ENCODE results near the gene EIF6.
"Not testable (repeated sequence)": the region's sequence is repeated elsewhere in the genome, so short reads cannot be mapped to it uniquely, and the experiment has no call there.

EIF6 gene

DNA sequence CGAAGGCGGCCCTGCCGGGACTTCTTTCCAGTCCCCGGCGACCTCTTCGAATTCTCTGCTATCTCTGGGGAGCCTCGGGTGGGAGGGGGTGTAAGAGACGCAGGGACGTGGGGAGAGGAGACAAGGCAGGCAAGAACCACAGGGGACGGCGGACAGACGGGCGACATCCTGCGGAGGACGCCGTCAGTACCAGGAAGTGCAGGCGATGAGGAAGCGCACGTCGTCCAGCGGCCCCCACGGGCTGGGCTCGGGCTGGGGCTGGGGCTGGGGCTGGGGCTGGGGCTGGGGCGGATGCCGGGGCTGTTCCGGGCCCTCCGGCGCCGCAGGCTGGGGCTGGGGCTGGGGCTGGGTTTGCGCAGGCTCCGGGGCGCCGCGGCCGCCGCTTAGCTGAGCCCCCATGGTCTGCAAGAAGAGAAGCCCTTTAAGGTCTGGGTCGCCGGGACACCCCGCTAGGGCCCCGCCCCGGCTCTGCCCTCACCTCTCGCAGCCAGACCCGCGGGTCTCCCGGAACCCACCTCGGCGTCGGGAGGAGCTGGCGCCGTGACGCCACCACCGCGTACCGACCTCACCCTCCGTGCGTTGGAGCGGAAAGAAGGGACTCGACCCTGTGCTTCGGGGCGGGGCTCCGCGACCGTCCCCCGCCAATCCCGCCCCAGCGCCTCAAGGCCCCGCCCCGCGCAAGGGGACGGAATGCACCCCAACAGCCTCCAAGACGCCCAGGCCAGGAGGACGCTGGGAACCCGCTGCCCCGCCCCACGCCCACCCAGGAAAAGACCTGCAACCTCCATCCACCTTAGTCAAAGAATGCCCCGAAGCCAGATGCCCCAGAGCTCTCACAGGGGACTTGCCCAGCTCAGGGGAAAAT, 6.8 kb downstream of the EIF6 start, which contains the start of gene MMP24OS:
Gene MMP24OS, minus strand, starts transcription at position 592 of the 865 bp plus-strand sequence. Its CDS starts 193 bp downstream, at position 399.
- peak; percentile 92 for DNase-seq

DNA sequence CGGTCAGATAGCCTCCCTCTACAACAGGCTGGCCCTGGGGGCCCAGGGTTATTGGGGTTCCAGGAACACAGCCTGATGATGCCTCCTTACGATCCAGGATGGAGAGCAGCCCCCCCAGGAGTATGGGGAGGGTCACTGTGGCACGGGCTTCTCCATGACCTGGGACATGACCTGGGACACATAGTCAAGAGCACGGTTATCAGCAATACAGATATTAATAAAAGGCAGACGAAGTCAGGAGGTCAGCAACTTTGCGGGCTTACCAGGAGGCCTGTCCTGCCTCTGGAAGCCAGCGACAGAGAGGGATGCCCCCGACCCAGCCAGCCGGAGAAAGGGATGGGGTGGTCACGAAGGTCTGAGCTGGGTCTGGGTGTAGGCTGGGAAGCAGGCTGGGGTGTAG, 7.4 kb downstream of the EIF6 start:
- no peak for DNase-seq

DNA sequence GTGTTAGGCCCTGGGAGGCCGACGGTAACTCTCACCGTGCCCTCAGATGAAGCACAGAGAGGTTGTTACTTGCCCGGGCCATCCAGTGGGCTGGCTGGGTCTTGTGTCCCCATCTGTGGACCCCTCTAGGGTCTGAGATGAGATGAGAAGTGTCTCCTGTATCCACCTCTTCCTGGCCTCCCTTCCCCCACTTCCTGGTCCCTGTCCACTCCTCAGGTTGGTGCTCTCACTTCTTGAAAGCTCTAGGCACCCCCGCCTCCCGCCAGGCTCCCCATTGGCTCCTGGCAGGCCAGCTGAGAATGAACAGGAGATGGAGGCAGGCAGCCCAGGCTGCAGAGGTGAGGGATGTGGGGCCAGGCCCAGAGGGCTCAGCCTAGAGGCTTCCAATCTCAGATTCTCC, 8.2 kb downstream of the EIF6 start:
- no peak for DNase-seq

DNA sequence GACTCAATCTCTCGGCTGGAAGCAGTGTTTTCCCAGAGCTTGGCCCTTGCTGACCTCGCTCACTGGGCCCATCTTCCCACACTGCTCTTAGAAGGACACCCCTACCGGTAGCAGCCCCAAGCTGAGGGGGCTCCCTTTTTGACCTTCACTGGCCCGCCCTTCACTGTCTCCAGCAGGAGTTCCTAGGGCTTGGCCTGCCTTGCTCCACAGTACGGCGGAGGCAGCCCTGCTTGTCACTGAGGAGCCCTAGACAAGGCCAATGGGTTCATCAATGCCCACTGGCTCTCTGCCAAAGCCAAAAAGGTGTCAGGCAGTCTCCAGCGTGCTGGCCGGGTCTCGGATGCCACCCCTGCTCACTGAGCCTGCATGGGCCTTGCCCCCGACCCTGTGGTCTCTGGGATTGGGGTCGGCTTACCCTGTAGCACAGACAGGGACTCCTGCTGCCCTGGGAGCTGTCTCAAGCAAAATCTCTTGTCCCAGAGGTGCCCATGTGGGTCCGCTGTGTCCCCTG, 8.8 kb downstream of the EIF6 start:
- no peak for DNase-seq

DNA sequence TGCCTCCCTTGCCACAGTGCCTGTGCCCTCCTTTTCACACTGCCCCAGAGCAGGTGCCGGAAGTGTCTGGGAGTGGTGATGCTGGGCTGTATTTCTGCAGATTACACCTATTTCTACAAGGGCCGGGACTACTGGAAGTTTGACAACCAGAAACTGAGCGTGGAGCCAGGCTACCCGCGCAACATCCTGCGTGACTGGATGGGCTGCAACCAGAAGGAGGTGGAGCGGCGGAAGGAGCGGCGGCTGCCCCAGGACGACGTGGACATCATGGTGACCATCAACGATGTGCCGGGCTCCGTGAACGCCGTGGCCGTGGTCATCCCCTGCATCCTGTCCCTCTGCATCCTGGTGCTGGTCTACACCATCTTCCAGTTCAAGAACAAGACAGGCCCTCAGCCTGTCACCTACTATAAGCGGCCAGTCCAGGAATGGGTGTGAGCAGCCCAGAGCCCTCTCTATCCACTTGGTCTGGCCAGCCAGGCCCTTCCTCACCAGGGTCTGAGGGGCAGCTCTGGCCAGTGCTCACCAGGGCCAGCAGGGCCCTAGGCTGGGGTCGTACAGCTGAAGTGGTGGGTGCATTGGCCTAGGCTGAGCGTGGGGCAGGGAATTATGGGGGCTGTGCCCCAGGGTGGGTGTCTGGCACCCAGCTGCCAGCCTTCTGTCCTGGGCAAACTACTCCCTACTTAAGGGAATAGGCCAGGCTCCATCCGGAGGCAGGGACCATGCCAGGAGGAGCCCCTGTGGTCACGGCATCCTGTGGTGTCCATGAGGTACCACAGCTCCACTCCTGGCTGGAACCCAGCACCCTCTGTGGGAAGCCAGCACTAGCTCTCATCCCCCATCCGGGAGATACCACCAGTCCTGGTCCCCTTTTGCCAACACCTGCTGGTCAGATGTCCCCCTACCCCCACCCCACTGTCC, 10.1 kb downstream of the EIF6 start:
- no peak for DNase-seq

DNA sequence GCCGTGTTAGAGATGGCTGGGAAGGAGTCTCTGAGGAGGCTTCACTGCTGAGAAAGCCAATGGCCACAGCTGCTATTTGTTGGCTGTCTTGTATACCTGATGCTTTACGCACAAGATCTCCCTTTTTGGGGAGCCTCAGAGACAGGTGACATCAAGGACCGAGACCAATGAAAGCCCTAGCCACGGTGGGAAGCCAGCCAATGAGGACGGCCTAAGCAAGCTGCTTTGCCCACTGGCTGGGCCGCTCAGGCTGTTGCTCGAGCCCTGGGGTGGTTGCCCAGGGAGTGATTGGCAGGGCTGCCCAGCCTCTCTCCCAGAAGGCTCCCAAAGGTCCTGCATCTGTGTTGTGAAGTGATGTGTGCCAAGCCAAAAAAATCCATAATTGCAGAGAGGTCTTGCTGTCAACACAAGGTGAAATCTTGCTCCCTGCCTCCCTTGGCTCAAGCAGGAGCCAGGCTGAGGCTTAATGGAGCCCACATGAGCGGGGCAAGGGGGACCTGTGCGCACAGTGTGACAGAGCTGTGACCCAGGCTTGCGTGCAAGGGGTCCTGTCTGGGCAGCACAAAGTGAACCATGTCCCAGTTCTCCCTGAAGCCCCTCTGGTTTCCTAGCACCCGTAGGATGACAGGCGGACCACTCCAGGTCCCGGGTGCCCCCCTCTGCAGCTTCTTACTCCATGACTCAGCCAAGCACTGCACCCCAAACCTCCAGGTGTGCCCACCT, 11.0 kb downstream of the EIF6 start:
- DNase-seq, result no peak

DNA sequence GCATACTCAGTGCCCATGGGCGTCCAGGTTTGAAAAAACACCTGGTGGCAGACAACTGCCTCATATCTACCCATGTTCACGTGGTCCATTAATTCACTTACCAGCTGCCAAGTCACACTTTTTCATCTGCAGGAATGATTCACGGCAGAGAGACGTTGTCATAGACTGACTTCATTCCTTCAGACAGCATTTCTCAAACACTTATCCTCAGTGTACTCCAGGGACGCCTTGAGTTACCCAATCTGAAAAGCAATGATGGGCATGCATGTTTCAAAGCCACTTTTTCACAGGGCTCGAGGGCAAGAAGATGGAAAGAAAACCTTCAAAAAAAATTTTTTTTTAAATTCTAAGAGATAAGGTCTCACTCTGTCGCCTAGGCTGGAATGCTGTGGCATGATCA, 12.7 kb downstream of the EIF6 start:
- DNase-seq, result no peak

DNA sequence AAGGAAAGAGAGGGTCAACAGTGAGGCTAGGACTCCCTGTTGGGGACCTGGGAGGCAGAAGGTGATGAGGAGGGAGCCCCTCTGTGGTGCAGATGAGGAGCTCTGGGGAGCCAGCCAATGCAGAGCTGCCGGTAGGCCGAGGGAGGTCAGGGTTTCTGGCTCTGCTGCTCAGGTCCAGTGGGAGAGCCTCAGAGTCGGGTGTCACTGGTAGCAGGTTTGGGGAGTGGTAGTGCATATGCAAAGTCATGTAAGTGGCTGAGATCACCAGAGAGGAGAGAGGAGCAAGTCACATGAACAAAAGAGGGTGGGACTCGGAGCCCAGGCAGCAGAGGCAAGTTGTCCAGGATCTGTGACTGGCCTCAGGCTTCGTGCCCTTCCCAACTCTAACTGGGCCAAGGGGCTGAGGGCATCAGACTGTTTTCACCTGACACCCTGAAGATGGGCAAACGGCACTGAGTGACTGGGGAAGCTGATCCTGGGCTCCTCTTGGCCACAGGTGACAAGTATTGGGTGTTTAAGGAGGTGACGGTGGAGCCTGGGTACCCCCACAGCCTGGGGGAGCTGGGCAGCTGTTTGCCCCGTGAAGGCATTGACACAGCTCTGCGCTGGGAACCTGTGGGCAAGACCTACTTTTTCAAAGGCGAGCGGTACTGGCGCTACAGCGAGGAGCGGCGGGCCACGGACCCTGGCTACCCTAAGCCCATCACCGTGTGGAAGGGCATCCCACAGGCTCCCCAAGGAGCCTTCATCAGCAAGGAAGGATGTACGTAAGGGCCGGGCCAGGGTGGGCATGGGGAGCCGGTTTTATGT, 13.3 kb downstream of the EIF6 start:
- no peak for DNase-seq

DNA sequence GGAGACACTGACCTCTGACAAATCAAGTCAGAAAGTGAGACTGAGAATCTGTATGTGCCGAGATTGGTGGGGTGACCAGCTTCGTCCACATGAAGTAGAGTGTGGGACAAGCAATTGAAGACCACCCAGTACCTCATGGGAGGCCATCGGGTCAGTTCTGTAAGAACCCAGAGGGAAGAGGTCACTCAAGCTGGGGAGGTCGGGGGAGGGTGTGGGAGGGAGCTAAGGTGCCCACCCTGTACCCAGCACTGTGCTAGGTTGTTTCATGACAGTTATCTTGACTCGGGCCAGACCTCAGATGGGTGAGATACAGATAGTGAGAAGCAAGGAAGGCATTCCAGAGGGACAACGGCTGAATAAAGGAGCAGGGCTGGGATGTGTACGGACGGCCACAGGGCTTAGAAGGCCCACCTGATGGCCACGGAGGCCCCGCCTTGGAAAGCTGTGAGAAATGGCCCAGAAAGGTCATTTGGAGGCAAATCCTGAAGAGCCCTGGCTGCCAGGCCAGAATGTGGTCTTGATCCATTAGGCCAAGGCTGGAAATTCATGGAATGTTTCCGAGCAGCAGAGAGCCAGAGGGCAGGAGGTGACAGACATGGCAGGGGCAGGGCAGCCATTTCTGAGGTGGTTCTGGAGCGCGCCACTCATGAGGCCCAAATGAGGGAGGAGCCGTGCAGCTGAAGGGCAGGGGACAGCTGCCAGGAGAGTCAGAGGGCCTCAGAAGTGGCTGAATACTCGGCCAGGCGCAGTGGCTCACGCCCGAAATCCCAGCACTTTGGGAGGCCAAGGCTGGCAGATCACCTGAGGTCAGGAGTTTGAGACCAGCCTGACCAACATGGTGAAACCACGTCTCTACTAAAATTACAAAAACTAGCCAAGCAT, 14.3 kb downstream of the EIF6 start:
- no peak for DNase-seq

DNA sequence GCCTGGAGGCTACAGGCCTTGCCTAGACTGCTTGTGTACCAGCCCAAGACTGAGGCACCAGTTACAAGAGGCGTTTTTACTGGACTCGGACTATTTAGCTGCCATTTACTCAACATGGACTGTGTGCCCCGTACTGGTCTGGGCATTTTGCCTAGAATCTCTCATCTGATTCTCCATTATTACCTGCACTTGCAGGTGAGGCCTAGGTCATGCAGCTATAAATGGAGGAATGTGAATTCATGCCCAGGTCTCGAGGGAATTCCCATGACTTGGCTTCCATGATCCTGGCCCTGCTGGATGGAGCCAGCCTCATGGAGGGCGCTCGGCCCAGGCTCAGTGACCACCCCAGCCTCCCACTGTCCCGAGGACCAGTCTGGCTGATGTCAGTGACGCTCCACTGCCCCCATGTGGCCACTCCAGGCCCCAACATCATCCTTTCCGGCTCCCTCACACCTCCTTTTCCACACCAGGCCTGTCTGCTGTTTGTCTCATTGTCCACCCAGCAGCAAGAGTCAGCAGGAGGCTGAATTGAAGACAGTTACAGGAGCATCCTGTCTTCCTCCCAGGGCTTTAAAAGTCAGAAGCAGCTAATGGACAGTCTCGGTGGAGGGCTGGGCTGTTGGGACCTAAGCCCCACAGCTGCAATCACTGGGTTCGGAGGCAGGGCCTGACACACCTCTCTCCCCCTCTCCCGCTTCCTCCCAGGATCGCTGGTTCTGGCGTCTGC, 15.4 kb downstream of the EIF6 start:
- peak; percentile 76 for DNase-seq

DNA sequence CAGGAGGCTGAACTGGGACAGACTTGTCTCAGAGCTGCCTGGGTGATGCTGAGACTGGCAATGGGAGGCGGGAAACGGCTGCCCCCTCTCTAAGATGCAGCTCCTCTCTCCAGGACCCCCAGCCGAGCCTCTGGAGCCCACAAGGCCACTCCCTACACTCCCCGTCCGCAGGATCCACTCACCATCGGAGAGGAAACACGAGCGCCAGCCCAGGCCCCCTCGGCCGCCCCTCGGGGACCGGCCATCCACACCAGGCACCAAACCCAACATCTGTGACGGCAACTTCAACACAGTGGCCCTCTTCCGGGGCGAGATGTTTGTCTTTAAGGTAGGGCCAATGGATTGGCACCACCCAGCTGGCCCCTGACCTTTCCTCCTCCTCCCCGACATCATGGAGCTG, 17.5 kb downstream of the EIF6 start:
- DNase-seq, result no peak

DNA sequence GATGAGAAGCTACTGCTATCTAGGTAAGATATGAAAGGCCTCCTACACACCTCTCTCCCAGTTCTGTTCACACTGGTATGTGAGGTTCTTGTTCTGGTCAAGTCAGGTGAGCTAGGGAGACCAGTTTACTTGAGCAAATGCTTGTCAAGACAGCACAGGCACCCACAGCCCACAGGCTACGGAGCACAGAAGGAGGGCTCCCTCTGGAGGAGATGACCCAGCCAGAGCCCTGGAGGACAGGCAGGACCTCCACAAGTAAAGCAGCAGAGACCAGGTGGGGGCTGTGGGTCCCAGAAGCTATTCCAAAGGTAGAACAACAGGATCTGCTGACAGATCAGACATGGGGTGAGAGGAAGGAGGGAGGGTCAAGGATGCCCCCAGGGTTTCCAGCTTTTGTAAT, 19.8 kb downstream of the EIF6 start:
- DNase-seq, result no peak

DNA sequence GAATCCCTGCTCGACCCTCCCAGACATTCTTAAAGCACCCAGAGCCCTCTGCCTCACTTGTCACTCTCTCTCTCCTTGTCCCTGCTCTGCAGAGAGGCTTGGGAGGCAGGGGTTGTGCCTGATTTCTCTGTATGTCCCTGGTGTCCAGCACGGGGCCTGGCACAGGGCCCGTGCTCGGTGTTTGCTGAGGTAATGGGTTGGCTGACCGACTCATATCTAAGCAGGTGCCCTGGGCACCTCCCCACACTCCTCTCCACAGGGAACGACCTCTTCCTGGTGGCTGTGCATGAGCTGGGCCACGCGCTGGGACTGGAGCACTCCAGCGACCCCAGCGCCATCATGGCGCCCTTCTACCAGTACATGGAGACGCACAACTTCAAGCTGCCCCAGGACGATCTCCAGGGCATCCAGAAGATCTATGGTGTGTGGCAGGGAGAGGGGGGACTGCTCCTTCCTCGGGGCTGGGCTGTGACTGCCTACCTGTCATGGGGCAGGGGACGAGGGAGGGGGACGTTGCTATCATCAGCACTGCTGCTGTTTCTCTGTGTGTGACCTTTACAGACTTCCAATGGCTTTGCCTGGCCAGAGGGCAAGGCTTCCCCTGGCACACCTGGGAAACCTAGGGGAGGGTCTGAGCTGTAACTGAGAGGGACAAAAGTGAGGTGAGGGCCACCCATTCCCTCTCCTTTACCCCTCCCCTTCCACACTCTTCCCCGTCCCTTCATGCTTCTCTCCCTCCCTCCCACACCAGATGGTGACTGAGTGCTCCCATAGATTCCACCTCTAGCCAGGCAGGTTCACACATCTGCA, 20.8 kb downstream of the EIF6 start:
- no peak for DNase-seq

DNA sequence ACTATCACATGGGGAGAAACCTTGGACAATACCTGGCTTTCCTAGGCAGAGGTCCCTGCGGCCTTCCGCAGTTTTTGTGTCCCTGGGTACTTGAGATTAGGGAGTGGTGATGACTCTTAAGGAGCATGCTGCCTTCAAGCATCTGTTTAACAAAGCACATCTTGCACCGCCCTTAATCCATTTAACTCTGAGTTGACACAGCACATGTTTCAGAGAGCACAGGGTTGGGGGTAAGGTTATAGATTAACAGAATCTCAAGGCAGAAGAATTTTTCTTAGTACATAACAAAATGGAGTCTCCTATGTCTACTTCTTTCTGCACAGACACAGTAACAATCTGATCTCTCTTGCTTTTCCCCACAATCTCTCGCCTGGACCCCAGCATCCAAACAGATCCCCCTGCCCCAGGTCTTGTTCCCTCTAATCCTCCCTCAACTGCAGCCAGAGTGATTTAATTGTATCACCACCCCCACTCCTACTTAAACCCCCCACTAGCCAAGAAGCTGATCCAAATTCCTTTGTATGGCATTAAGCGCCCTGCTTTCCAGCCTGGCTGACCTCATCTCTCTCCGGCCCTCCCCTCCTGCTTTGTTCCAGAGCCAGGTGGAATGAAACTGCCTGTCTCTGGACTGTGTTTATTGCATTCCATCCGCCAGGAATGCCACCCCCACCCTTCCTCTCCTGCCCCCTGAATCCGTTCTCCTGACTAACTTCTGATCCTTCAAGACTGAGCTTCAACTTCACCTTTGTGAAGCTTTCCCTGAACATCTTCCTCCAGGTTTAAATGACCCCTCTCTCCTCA, 21.6 kb downstream of the EIF6 start:
- not testable (repeated sequence) for DNase-seq

DNA sequence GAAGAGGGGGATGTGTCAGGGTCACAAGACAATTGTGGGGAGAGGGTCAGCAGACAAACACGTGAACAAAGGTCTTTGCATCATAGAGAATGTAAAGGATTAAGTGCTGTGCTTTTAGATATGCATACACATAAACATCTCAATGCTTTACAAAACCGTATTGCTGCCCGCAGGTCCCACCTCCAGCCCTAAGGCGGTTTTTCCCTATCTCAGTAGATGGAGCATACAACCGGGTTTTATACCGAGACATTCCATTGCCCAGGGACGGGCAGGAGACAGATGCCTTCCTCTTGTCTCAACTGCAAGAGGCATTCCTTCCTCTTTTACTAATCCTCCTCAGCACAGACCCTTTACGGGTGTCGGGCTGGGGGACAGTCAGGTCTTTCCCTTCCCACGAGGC, 22.3 kb downstream of the EIF6 start:
- not testable (repeated sequence) for DNase-seq

DNA sequence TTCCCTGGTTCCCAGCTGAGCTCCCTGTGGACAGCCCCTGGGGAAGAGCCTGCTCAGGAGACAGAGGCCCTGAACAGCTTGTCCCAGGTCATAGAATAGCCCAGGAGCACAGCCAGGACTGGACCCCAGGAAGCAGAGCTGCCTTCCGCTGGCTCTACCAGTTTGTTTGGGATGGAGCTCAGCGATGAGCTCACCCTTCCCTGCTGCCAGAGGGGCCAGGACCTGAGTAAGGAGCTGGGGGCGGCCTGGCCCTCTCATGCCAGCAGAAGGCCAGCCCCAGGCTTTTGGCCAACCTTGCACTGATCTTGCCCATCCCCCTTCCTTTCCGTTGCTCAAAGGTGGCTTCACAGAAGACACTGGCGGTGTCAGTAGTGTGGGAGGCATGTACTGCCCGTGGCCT, 24.1 kb downstream of the EIF6 start:
- DNase-seq, result no peak

DNA sequence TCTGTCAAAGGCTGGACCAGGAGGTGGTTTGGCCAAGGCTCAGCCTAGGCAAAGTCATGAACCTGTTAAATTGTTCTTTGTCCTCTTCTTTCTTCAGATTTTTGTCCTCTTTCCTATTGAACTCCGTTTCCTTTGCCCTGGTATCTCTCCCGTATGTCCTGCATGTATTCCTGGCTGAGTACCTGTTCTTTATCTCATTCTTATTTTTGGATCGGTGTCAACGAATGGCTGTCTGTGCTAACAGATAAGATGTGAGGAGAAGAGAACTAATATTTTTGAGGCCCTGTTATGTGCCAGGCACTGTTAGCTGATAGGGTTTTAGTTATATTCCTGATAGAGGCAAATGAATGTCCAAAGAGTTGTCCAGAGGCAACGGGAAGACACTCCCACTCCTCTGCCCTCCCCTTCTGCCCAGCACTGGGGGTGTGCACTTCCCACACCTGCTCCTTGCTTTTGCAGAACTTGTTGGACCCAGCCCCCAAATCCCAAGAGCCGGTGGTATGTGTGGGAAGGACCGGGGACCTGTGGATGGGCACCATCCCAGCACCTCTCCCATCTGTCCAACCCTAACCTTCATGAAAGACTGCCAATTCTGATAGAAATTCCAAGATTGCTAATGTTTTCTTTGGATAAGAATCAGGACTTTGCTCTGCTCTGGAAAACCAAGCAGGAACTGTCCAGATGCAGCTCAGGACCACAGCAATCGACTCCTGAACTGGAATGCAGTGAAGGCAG, 27.2 kb downstream of the EIF6 start:
- DNase-seq, result no peak

Data from retina (tissue), 1 donor.